IPS DF 4.7 (cell line): Measurements from ENCODE around the gene OR51B4.
"Not testable (repeated sequence)": the region's sequence is repeated elsewhere in the genome, so short reads cannot be mapped to it uniquely, and the experiment has no call there.

Experiments used
- DNase-seq: peaks from one replicate; pipeline ENCODE4 v3.0.0-alpha.2; 2013; ENCODE audit warnings: low spot score; ENCODE audit errors: extremely low read depth

OR51B4 gene, protein sequence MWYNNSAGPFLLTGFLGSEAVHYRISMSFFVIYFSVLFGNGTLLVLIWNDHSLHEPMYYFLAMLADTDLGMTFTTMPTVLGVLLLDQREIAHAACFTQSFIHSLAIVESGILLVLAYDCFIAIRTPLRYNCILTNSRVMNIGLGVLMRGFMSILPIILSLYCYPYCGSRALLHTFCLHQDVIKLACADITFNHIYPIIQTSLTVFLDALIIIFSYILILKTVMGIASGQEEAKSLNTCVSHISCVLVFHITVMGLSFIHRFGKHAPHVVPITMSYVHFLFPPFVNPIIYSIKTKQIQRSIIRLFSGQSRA

GRCh38 chr11:5301846-5302245 lies at the start of gene OR51B4:
Gene OR51B4, minus strand, starts transcription at chr11:5301946. Its CDS starts 0 bp downstream, at chr11:5301946.
- DNase-seq: no peak

GRCh38 chr11:5351208-5351607 lies 49.5 kb upstream of the OR51B4 start, which contains the start of gene OR51B6:
Gene OR51B6, plus strand, starts transcription at chr11:5351508. Its CDS starts 0 bp downstream, at chr11:5351508.
- DNase-seq: no peak

- DNase-seq: no peak
Measured at GRCh38 chr11:5349550-5349949, 47.8 kb upstream of the OR51B4 start.

DNA sequence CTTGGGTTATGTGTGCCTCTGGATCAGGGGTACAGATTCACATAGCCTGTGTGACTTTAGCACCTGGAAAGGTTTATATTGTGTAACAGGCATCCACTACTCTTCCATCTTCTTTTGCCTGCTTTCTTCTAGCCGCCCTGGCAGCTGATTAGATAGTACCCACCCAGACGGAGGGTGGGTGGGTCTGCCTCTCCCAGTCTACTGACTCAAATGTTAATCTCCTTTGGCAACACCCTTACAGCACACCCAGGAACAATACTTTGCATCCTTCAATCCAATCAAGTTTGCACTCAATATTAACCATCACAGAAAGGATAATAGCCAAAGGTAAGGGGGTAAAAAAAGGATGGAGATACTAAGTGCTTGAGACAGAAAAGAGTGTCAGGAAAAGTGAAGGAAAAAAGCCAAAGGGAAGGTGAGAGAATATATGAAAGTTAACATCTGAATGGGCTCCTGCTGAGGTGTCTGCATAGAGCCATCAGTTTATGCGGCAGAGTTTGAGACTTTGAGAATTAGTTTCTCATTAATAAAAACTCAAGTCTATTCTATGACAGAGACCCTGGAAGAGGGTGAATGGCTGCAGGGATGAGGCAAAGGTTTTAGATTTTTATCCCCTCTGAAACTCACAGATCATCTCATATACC lies 46.9 kb upstream of the OR51B4 start:
- DNase-seq: no peak

GRCh38 chr11:5345831-5346230 lies 44.1 kb upstream of the OR51B4 start:
- DNase-seq: no peak

GRCh38 chr11:5343474-5344335 lies 42.0 kb upstream of the OR51B4 start, which contains the start of gene OR51B5:
Gene OR51B5, minus strand, starts transcription at chr11:5343524. Its CDS starts 0 bp downstream, at chr11:5343524.
- no peak for DNase-seq

DNA sequence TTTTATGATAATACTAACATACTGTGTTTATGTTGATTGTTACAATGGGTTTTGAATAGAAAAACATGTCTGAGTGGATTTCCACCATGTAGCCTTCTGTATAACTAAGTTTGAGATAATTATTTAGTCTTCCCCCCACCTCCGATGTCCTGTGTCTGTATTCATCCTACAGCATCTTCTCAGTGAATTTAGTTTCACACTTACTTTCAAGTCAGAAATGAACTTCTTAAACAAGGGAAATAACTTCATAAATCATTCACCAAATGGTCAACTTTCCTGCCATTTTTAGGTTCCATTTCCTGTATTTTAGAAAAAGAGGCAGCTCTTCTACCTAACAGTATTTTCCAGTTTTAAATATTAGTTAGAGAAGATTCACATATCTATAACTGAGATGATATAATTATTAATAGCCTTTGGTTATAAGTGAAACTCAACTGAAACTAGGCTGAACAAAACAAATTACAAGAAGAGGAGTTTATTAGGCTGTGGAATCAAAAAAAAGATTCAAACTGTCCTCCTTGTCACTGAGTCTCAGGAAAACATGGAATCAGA lies 38.1 kb upstream of the OR51B4 start:
- no peak for DNase-seq

DNA sequence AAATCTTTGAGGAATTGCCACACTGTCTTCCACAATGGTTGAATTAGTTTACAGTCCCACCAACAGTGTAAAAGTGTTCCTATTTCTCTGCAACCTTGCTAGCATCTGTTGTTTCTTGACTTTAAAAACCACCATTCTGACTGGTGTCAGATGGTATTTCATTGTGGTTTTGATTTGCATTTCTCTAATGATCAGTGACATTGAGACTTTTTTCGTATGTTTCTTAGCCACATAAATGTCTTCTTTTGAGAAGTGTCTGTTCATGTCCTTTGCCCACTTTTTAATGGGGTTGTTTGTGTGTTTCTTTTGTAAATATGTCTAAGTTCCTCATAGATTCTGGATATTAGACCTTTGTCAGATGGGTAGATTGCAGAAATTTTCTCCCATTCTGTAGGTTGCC lies 35.5 kb upstream of the OR51B4 start:
- DNase-seq: not testable (repeated sequence)

GRCh38 chr11:5336331-5336730 lies 34.6 kb upstream of the OR51B4 start:
- no peak for DNase-seq

DNA sequence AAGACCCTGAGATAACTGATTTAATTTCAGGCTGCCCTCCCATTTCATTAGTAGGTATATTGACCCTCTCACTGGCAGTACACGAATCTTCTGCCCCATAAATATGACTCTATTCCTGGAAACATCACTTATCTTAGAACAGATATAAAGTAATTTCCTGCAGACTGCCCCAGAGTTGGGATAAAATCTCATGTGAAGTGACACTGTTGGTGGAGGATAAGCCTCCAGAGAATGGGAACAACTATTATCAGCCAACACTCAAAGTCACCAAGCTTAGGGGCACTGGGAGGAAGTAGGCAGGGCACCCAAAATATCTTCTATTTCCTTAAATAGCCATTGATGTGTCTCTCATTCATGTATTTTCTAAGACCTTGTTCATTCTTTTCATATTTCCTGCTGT lies 33.4 kb upstream of the OR51B4 start:
- DNase-seq: no peak

DNA sequence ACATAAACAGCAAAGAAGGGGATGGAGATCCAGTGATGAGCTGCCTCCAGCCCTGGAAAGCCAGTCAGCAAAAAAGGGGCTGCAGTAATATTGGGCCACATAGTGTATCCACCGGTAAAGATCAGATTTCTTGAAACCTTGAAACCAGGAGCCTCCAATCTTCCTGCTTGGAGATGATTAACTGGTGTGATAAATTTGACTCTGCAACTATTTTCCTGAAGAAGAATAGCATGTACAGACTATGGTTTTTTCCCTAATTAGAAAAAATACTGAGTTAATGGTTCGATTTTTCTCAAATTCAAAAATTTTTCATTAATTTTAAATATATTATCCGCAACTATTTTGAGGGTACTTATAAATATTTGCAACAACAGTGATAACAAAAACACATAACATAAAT lies 22.5 kb upstream of the OR51B4 start, which contains the start of gene OR51B2:
Gene OR51B2 (minus strand): TSS at position 101 of the 400 bp plus-strand sequence. CDS start 0 bp downstream, at position 101.
- DNase-seq: no peak

DNA sequence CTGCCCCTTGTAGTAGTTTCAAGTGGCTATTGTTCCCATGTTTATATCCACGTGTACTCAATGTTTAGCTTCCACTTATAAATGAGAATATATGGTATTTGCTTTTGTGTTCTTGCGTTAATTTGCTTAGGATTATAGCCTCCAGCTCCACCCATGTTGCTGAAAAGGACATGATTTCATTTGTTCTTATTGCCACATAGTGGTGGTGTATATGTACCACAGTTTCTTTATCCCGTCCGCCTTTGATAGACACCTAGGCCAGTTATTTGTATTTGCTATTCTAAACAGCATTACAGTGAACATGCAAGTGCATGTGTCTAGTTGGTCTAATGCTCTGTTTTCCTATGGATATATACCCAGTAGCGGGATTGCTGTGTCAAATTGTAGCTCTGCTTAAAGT lies 15.5 kb upstream of the OR51B4 start:
- DNase-seq: no peak

DNA sequence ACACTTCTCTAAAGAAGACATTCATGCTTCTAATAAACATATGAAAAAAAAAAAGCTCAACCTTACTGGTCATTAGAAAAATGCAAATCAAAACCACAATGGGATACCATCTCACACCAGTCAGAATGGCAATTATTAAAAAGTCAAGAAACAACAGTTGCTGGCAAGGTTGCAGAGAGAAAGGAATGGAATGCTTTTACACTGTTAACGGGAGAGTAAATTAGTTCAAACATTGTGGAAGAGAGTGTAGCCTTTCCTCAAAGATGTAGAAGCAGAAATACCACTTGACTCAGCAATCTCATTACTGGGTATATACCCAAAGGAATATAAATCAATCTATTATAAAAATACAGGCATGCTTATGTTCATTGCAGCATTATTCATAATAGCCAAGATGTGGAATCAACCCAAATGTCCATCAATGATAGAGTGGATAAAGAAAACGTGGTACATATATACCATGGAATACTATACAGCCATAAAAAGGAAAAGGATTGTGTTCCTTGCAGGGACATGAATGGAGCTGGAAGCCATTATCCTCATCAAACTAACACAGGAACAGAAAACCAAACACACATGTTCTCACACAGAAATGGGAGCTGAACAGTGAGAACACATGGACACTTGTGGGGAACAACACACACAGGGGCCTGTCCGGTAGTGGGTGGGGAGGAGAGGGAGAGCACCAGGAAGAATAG lies 11.7 kb upstream of the OR51B4 start:
- DNase-seq: not testable (repeated sequence)

DNA sequence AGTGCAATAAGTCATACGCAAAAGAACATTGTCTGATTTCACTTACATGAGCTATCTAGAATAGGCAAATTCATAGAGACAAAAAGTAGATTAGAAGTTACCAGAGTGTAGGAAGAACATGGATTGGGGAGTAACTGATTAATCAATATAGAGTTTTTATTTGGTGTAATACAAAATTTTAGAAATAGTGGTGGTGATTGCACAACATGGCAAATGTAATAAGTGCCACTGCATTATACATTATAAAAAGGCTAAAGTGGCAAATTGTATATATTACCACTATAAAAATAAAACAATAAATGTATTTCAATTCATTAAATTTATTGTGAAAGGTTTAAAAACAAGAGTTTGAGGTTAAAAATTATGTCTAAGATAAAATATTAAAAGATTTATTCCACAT lies 8.7 kb upstream of the OR51B4 start:
- DNase-seq: no peak

DNA sequence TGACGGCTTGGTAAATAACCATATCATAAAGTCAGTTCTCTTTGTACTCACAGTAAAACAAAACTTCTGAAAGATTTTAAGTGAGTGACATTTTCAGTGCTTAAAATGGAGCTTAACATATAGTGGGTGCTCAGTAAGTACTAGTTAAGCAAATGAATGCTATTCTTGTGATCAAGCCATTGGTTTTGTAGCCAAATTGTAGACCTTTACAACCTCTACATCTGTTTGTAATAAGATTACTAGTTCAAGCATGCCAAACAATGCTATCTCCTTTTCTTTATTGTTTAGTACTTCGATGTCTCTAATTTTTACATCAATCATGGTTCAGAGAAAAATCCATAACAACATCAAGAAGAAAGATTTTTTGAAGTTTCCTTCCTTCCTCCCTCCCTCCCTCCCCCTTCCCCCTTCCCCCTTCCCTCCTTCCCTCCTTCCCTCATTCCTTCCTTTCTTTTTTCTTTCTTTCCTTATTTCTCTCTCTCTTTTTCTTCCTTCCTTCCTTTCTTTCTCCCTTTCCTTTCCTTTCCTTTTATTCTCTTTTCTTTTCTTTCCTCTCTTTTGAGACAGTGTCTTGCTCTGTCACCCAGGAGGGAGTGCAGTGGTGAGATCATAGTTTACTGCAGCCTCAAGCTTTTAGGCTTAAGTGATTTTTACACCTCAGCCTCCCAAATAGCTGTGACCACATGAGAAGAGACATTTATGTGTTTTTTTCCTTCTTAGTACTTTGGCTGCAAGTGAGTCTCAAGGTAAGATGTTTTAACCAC lies 5.7 kb upstream of the OR51B4 start:
- DNase-seq: no peak

DNA sequence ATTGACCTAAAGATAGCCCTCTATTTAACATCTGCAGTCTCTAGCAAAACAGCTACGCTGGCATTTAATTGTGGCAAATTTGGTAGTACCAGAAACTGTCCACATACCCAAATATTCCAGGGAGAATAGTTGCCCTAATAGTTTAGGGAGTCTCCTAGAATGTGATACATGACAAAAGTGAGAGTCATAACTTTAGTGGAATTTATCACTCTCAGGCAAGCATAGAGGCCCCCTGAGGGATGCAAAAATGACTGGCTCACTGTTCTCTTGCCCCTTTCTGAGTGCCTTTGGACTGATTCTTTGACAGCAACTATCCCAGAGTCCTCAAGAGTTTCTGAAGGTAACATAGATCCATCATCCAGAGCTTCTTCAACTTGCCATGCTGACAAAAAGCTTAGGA lies 2.3 kb upstream of the OR51B4 start:
- no peak for DNase-seq

DNA sequence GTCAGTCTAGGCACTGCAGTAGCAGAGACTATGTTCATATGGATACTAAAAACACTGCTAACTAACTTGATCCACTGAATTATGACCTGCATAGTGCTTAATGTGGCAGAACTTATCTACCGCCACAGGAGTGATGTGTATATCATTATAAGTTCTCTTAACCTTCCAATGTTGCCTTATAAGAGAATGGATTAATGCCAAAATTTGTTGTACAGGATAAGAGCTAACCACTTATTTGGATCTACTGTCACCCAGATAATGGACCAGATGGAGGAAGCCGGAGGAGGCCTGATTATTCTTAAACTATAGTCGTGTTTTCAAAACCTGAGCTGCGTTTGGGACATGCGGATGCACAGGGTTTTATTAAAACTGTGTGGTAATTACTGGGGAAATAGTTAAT lies 1.9 kb upstream of the OR51B4 start:
- DNase-seq: no peak

GRCh38 chr11:5300251-5300650 lies 1.5 kb downstream of the OR51B4 start:
- DNase-seq: no peak

GRCh38 chr11:5298451-5298850 lies 3.3 kb downstream of the OR51B4 start:
- DNase-seq: no peak

- no peak for DNase-seq
Measured at GRCh38 chr11:5297721-5298323, 3.9 kb downstream of the OR51B4 start.
